GM19372 (cell line): ENCODE data around the gene ACADS.

Experiments
- ATAC-seq: cut with Tn5 transposase; IDR thresholded peaks from one replicate; pipeline ENCODE4 v1.9.1; 2021; ENCODE audit warnings: mild to moderate bottlenecking, low read depth, moderate library complexity; ENCODE audit not compliant: unreplicated experiment

The ACADS gene

DNA sequence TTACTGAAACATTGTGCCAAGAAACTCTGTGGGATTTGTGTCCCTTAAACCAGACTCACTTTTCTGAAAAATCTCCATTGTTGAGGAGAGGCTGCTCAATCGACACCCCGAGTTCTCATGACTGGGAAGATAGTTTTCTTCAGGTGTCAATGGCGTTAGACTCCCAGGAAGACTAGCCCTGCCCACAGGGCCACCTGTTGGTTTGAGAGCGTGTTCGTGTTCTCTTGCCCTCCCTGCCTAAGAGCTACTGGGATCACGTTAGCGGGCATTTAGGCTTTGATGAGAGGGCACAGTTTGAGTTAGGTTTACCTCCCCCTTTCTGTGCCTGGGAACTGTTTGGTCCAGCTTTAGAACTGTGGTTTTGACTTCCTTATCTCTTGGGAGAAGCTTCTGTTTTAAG lies 26.1 kb upstream of the ACADS start:
- no peak for ATAC-seq

GRCh38 chr12:120700886-120701285 lies 24.7 kb upstream of the ACADS start:
- ATAC-seq = no peak

DNA sequence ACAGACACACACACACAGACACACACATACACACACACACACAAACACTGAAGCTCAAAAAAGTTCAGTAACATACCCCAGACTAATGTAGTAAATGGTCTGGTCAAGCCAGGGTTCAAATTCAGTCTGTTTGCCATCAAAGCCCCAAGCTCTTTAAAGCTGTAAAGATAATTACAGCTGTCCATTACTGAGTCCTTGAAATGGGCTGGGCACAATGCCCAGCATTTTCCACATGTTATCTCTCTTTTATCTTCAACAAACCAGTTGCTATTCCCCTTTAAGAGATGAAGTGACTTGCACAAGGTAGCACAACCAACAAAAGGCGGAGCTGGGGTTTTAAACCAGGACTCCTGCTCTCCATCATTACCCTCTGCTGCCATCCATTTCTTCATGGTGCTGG lies 23.0 kb upstream of the ACADS start:
- no peak for ATAC-seq

DNA sequence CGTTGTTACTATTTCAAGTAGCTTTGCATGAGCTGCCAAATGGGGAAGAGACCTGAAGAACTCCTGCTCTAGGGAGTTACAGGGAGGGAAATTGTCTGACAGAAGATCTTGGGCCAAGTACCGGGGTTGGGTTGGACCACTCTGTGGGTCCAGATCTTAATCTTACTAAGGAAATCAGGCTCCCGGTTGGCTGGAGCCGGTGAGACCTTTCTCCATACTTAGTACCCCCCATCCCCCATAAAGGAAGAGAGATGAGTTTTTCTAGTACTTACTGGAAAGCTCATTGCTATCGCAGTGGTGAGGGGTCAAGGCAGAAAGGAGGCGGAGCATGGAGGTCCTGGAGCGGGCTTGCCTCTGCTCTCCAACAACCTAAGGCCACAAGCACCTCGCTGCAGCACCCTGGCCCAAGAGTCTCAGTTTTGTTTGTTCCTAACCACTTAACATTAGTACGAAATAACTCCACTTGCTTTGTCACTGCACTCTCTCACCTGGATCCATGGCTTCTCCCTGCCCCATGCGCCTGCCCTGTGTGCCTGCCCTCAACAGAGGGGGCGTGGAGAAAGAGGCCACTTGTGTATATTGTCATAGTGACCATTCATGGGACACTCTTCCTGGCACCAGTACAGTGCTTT lies 22.2 kb upstream of the ACADS start:
- ATAC-seq = no peak

DNA sequence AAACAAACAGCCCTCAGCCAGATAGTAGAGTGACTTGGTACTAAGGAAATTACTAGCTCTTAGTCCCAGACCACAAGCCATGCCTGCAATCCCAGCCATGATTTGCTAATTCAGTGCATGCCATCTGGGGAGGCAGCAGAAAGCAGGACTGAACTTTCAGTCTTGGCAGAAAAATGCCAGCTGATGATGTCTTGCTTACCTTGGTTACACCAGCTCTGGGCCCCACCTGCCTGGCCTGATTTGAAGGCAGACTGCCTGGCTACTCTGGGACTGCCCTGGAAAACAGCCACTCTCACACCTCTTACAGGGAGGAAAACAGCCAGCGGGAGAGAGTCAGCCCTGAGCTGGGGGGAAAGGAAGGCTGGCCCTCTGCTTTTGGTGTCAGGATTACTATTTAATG lies 20.0 kb upstream of the ACADS start:
- ATAC-seq = no peak

DNA sequence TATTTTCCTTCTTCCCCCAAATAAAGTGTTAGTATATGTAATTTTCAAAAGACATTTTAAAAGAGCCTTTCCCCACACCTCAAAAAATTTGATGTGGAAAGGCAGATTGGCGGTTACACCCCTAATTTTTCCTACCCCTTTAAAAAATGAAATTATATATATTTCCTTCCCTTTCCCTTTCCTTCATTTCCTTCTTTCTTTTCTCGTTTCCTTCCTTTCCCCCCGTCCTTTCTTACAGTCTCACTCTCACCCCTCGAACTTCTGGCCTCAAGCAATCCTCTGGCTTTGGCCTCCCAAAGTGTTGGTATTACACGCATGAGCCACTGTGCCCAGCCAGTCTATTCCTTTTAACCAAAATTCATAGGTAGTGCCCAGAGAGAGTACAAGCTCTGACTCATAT lies 19.6 kb upstream of the ACADS start:
- ATAC-seq = no peak

GRCh38 chr12:120708651-120709050 lies 17.0 kb upstream of the ACADS start:
- no peak for ATAC-seq

GRCh38 chr12:120710031-120710804 lies 15.4 kb upstream of the ACADS start, which contains the start of gene UNC119B:
UNC119B (plus strand) TSS chr12:120710458; CDS start chr12:120710475, 17 bp downstream.
- ATAC-seq = peak; percentile 59

DNA sequence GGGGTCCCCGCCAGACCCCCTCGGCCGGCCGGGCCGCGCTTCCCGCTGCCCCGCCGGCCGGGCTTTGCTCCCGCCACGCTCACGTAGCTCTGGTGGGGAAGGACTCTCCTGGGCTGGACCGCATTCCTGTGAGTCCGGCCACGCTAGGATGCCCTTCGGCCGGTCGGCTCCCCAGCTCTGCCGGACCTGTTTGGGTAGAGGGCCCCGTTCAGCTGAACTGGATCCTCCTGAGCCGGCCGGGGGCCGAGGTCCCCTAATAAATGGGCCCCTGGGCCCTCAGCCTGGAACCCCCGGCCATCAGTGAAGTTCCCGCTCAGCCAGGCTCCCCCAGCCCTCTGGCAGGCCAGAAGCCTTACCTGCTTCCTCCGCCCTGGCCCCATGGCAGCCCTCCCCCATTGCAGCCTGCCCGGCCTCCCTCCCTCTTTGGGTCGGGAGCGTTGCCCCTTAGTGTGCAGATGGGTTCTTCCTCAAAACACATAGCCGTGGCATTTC lies 14.8 kb upstream of the ACADS start:
- ATAC-seq = peak; percentile 37

DNA sequence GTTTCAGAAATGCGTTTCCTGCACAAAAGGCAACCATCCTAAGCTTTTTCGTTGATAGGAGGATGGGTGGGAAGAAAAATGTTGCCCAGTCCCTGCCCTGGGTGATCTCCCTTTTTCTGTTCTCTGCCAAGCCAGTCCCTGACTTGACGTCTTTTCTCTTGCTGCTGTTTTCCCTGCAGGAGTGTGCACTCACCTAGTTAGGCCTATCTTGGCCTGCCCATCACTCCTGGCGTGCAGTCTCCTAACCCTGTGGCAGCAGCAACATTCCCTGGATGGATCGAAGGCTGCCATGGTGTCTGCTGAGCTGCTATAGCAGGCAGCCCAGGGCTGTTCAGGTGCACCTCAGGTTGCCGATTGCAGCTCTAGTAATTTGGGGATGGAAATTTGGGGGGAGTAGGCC lies 14.2 kb upstream of the ACADS start:
- no peak for ATAC-seq

DNA sequence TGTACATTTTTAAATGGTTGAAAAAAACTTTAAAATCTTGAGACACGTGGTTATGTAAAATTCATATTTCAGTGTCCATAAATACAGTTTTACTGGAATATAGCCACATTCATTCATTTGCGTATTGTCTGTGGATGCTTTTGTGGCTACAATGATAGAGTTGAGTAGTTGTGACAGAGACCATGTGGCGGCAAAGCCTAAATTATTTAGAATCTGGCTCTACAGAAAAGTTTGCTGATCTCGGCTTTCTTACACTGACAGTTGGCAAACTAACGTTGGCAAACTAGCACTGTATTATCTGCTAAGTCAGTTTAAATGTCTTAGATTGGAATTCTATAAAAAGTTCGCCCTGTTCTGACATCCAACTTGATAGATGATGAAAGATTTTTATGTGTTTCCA lies 13.0 kb upstream of the ACADS start:
- no peak for ATAC-seq

DNA sequence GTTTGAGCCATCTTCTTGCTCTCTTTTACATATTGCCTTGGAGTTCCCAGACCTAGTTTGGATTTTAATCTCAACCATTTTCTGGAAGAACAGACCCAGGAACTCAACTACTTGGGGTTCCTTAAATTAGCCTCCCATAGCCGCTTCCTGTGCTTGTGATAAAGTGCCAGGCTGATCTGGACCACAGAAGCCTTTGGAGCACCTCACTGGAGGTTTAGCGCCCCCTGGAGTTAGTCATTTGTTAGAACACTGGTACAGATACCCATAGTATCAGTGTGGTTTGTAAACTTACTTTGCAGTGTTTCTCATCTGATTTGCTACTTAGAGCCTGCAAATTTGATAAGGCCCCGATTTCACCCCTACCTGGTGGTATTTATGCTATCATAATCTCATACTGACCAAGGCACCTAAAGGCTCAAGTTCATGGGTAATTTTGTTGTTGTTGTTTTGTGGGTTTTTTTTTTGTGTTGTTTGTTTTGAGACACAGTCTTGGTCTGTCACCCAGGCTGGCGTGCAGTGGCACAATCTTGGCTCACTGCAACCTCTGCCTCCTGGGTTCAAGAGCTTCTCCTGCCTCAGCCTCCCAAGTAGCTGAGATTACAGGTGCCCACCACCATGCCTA lies 11.7 kb upstream of the ACADS start:
- ATAC-seq = no peak

DNA sequence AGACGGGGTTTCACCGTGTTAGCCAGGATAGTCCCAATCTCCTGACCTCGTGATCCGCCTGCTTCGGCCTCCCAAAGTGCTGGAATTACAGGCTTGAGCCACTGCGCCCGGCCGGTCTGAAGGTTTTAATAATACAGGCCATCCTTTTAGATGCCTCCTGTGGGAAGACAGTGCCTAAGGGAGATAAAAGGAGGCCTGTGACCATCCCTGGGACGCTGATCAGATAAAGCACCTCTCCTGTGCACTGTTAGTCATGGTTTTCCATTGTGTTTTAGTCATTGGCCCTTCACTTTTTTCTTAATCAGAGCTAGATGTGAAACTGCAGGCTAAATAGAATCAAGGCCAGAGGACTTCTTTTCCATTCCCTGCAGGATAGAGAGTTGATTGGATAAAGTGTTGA lies 7.6 kb upstream of the ACADS start:
- no peak for ATAC-seq

- no peak for ATAC-seq
Observed at GRCh38 chr12:120719072-120719471, 6.6 kb upstream of the ACADS start.

GRCh38 chr12:120719496-120720233 lies 6.0 kb upstream of the ACADS start:
- ATAC-seq = no peak

- ATAC-seq = no peak
Observed at GRCh38 chr12:120720234-120720986, 5.2 kb upstream of the ACADS start.

DNA sequence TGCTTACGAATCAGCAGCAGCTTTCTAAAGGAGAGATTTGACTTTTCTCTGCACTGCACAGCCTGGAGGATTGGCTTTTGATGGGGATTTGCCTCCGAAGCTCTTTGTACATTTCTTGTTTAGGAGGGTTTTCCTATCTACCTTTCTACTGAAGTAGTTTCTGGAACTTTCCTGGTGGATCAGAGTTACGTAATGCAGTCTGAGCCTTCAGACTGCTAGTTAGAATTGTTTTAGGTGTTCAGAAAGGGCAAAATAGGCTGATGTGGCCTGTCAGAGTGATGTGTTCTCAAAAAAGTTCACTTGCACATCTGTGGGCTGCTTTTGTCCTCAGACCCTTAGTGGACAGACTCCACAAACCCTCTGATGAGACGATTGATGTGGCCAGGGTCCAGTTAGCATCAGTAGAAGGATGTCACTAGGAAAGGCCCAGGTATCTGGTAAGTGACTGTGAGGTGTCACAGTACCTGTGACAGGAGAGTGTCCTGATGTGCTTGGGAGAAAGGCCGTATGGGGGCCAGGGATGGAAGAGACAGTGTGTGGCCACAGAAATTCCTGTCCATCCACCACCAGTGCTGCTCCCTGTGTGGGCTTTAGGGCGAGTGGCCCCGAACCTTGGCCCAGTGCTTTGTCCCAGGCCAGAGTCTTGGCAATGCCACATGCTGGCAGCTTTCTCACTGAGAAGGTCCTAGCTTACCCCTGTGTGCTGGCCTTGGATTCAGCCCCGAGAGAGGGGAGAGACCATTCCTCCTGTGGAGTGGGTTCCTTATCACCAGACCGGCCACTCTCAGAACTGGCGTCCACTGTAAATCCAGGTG lies 4.4 kb upstream of the ACADS start:
- ATAC-seq = no peak

DNA sequence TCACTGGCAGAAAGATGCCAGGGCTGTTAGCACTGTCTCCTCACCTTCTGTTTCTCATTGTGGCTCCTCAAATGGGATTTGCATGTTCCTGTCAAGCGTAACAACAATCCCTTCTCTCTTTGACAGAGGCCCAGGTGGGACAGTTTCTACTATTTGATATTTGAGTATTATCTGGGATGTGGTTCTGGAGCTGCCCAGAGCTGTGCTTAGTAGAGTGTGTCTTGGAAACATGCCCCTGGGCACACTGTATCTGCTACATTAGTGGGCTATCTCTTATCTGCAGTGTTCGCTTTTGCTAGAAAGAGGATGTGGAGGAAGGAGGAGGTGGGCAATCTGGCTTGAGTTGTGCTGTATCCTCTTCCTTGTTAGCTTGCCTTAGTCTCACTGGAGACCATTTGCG lies 3.8 kb upstream of the ACADS start:
- ATAC-seq = no peak

DNA sequence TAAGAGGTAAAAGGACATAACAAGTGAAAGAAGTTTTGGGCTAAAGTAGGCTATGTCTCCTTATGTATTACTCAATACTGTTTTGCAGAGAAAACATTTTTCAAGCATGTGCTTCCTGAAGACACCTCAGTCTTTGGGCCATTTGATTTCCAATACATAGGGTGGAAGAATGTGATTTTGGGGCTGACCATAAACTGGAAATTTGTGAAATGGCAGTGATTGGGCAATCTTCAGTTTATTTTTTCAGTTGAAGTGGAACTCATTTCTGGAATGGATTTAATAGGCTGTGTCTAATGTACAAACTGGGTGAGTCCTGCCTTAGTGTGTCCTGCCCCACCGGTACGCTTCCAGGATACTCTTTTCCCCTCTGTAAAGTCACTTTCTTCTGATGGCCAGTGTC lies 2.8 kb upstream of the ACADS start:
- no peak for ATAC-seq
